ENCODE results near the gene HIVEP3. TPM values are rescaled to one million over a fixed set of nuclear protein-coding genes. Genes with fewer than 3 reads are reported as not detected.

HIVEP3 gene
- total RNA-seq, 1 donor from 2014 or later, result 0.37 TPM

Small RNA genes within 50 kb of the gene (small RNA-seq; reads per million reads assigned to genes)
- not detected for gene RNA5SP45

Other genes with a start within 250 kb of the HIVEP3 start
- not detected in 2 replicates for gene GUCA2B, start 234.5 kb upstream of the HIVEP3 start, total RNA-seq (ENCODE audit: low replicate concordance)
- not detected in 2 replicates for gene GUCA2A, start 245.8 kb upstream of the HIVEP3 start, total RNA-seq (ENCODE audit: low replicate concordance)